ENCODE measurements around the gene ATP6V1B1. TPM values are rescaled to one million over a fixed set of nuclear protein-coding genes. Genes with fewer than 3 reads are reported as not detected.

The ATP6V1B1 gene
- total RNA-seq = 2.1 TPM
- long read RNA-seq, partial matches to known transcripts = 0 of 1 reads
- long read RNA-seq, other reads (novel, unspliced or antisense) = 0 of 1 reads

- ATAC-seq (peak; percentile 59), DNase-seq (no peak)
- intact Hi-C loops (cut with DNase I) = no loop called here
- H3K9me3 ChIP-seq = no peaks in the 10 kb centered on the region
- no peaks in the 10 kb centered on the region for H3K27me3 ChIP-seq
- no peak within 1 kb of the TSS for H3K4me3 ChIP-seq
- no peaks in the 10 kb centered on the region for H3K4me1 ChIP-seq
- no peak for TF ChIP-seq CTCF (IDR thresholded peaks at IDR 0.05)
- no peak within 1 kb of the TSS for H3K27ac ChIP-seq
- H3K36me3 ChIP-seq = no peaks in the 10 kb centered on the region
These were observed at the start of gene ATP6V1B1 for GRCh38 chr2:70935468-70936164. ATP6V1B1 (plus strand) TSS chr2:70935900; CDS start chr2:70935955, 55 bp downstream.

- H3K4me1 ChIP-seq = peaks cover 17% of the 10 kb centered on the region
- DNase-seq = peak; percentile 46
These were observed 49.1 kb upstream of the ATP6V1B1 start for GRCh38 chr2:70886541-70886987.

GRCh38 chr2:70887208-70887549, 48.5 kb upstream of the ATP6V1B1 start:
- intact Hi-C loops (cut with DNase I) = no loop called here
- ATAC-seq (no peak), DNase-seq (no peak)
- peaks cover 97% of the 10 kb centered on the region for H3K27me3 ChIP-seq
- peak overlapping the region; percentile 39 for H3K4me3 ChIP-seq
- no peaks in the 10 kb centered on the region for H3K36me3 ChIP-seq
- H3K4me1 ChIP-seq = peaks cover 17% of the 10 kb centered on the region
- H3K27ac ChIP-seq = no peak overlapping the region
- H3K9me3 ChIP-seq = no peaks in the 10 kb centered on the region
- no peak for TF ChIP-seq CTCF (IDR thresholded peaks at IDR 0.05)

More at GRCh38 chr2:70886541-70886987, 49.1 kb upstream of the ATP6V1B1 start:
- H3K4me3 ChIP-seq = no peak overlapping the region
- TF ChIP-seq CTCF (IDR thresholded peaks at IDR 0.05) = no peak
- no peak overlapping the region for H3K27ac ChIP-seq
- intact Hi-C loops (cut with DNase I) = no loop called here
- no peaks in the 10 kb centered on the region for H3K36me3 ChIP-seq
- H3K27me3 ChIP-seq = peaks cover 92% of the 10 kb centered on the region
- no peak for ATAC-seq
- no peaks in the 10 kb centered on the region for H3K9me3 ChIP-seq

GRCh38 chr2:70887550-70888246, 48.0 kb upstream of the ATP6V1B1 start:
- ATAC-seq = peak; percentile 57
- Histone ChIP-seq H3K27ac (no peak overlapping the region), H3K4me3 (peak overlapping the region; percentile 39), H3K36me3 (no peaks in the 10 kb centered on the region), H3K4me1 (peaks cover 17% of the 10 kb centered on the region), H3K27me3 (peaks cover 95% of the 10 kb centered on the region), H3K9me3 (no peaks in the 10 kb centered on the region)
- TF ChIP-seq CTCF (IDR thresholded peaks at IDR 0.05) = no peak
- intact Hi-C loops (cut with DNase I) = no loop called here
- peak; percentile 64 for DNase-seq

GRCh38 chr2:70888366-70888922, 47.3 kb upstream of the ATP6V1B1 start:
- H3K36me3 ChIP-seq = no peaks in the 10 kb centered on the region
- no peak for TF ChIP-seq CTCF (IDR thresholded peaks at IDR 0.05)
- intact Hi-C loops (cut with DNase I) = no loop called here
- H3K27ac ChIP-seq = no peak overlapping the region
- DNase-seq = peak; percentile 40
- no peaks in the 10 kb centered on the region for H3K9me3 ChIP-seq
- peaks cover 17% of the 10 kb centered on the region for H3K4me1 ChIP-seq
- H3K4me3 ChIP-seq = no peak overlapping the region
- ATAC-seq = no peak
- H3K27me3 ChIP-seq = peaks cover 95% of the 10 kb centered on the region
